ENCODE results near the gene CDK6. TPM values are rescaled to one million over a fixed set of nuclear protein-coding genes. Genes with fewer than 3 reads are reported as not detected.

Gene CDK6
- total and polyA plus RNA-seq, 2 experiments from 2014 or later, result 17.8 to 61.5 TPM

- no peaks in the 10 kb centered on the region for H3K9me3 ChIP-seq (ENCODE audit: low read depth)
- H3F3A ChIP-seq (ENCODE audit: insufficient read depth), result peaks cover 18% of the 10 kb centered on the region
- H3K79me2 ChIP-seq (ENCODE audit: insufficient read depth), result peaks cover 100% of the 10 kb centered on the region
- H3K36me3 ChIP-seq (ENCODE audit: low read depth), result no peaks in the 10 kb centered on the region
- no peak overlapping the region for H3K4me3 ChIP-seq
- TF ChIP-seq EZH2phosphoT487 (IDR thresholded peaks at IDR 0.05; ENCODE audit: insufficient read depth, low read depth) (no peak), EZH2 (IDR thresholded peaks at IDR 0.05; ENCODE audit: insufficient read depth, poor library complexity, severe bottlenecking) (no peak)
- no peak overlapping the region for H3K4me2 ChIP-seq (ENCODE audit: unreplicated experiment)
- no peak overlapping the region for H2AFZ ChIP-seq
- no peaks in the 10 kb centered on the region for H3K27me3 ChIP-seq (replicated peaks; ENCODE audit: insufficient read depth)
- in situ Hi-C loops (cut with MboI), result no loop called here
- H3K9ac ChIP-seq, result no peak overlapping the region
- peaks cover 36% of the 10 kb centered on the region for H3K4me1 ChIP-seq (ENCODE audit: insufficient read depth)
- WGBS, 2 experiments (ENCODE audit: low coverage in 1 of 2, low lambda C conversion rate in 2 of 2, missing lambda C conversion rate in 2 of 2), result 80 to 87% methylated on average over 3 of the region's 3 CpGs
- no peaks in the 10 kb centered on the region for H4K20me1 ChIP-seq (ENCODE audit: insufficient read depth)
- DNase-seq, result no peak
- no peaks in the 10 kb centered on the region for H3K9me2 ChIP-seq (ENCODE audit: insufficient read depth)
- H3K27ac ChIP-seq, result no peak overlapping the region
These were observed 36.7 kb downstream of the CDK6 start for GRCh38 chr7:92799446-92800211.

GRCh38 chr7:92798517-92799249 lies 37.7 kb downstream of the CDK6 start:
- H3K9me2 ChIP-seq (ENCODE audit: insufficient read depth), result no peaks in the 10 kb centered on the region
- no peaks in the 10 kb centered on the region for H4K20me1 ChIP-seq (ENCODE audit: insufficient read depth)
- no peak for TF ChIP-seq EZH2 (IDR thresholded peaks at IDR 0.05; ENCODE audit: insufficient read depth, poor library complexity, severe bottlenecking)
- TF ChIP-seq EZH2phosphoT487 (IDR thresholded peaks at IDR 0.05; ENCODE audit: insufficient read depth, low read depth), result no peak
- no peak overlapping the region for H3K27ac ChIP-seq
- H3K9ac ChIP-seq, result no peak overlapping the region
- in situ Hi-C loops (cut with MboI), result no loop called here
- no peaks in the 10 kb centered on the region for H3K36me3 ChIP-seq (ENCODE audit: low read depth)
- H3K79me2 ChIP-seq (ENCODE audit: insufficient read depth), result peaks cover 100% of the 10 kb centered on the region
- H3K4me1 ChIP-seq (ENCODE audit: insufficient read depth), result peaks cover 38% of the 10 kb centered on the region
- H3K4me2 ChIP-seq (ENCODE audit: unreplicated experiment), result no peak overlapping the region
- H2AFZ ChIP-seq, result no peak overlapping the region
- WGBS, 2 experiments (ENCODE audit: low coverage in 1 of 2, low lambda C conversion rate in 2 of 2, missing lambda C conversion rate in 2 of 2), result 54 to 63% methylated on average over 1 of the region's 1 CpG
- DNase-seq, result no peak
- peaks cover 18% of the 10 kb centered on the region for H3F3A ChIP-seq (ENCODE audit: insufficient read depth)
- no peaks in the 10 kb centered on the region for H3K27me3 ChIP-seq (replicated peaks; ENCODE audit: insufficient read depth)
- H3K4me3 ChIP-seq, result no peak overlapping the region
- H3K9me3 ChIP-seq (ENCODE audit: low read depth), result no peaks in the 10 kb centered on the region

- peak; percentile 50 for DNase-seq
These were observed 38.7 kb downstream of the CDK6 start for GRCh38 chr7:92797693-92798092.

GRCh38 chr7:92797284-92797683 lies 39.1 kb downstream of the CDK6 start:
- Histone ChIP-seq H2AFZ (no peak overlapping the region), H3K9me2 (ENCODE audit: insufficient read depth) (no peaks in the 10 kb centered on the region), H3F3A (ENCODE audit: insufficient read depth) (peaks cover 18% of the 10 kb centered on the region), H3K27me3 (replicated peaks; ENCODE audit: insufficient read depth) (no peaks in the 10 kb centered on the region), H3K4me3 (no peak overlapping the region), H3K36me3 (ENCODE audit: low read depth) (no peaks in the 10 kb centered on the region), H3K4me1 (ENCODE audit: insufficient read depth) (peaks cover 44% of the 10 kb centered on the region), H3K79me2 (ENCODE audit: insufficient read depth) (peaks cover 100% of the 10 kb centered on the region), H3K4me2 (ENCODE audit: unreplicated experiment) (peak overlapping the region; percentile 8), H3K27ac (peak overlapping the region; percentile 24), H3K9ac (no peak overlapping the region), H3K9me3 (ENCODE audit: low read depth) (no peaks in the 10 kb centered on the region), H4K20me1 (ENCODE audit: insufficient read depth) (no peaks in the 10 kb centered on the region)
- WGBS, 2 experiments (ENCODE audit: low coverage in 1 of 2, low lambda C conversion rate in 2 of 2, missing lambda C conversion rate in 2 of 2), result 48 to 50% methylated on average over 1 of the region's 1 CpG
- peak; percentile 29 for DNase-seq
- in situ Hi-C loops (cut with MboI), result no loop called here
- TF ChIP-seq EZH2 (IDR thresholded peaks at IDR 0.05; ENCODE audit: insufficient read depth, poor library complexity, severe bottlenecking), result no peak
- TF ChIP-seq EZH2phosphoT487 (IDR thresholded peaks at IDR 0.05; ENCODE audit: insufficient read depth, low read depth), result no peak

More at GRCh38 chr7:92797693-92798092, 38.7 kb downstream of the CDK6 start:
- Histone ChIP-seq H3K4me2 (ENCODE audit: unreplicated experiment) (peak overlapping the region; percentile 8), H3F3A (ENCODE audit: insufficient read depth) (peaks cover 18% of the 10 kb centered on the region), H2AFZ (no peak overlapping the region), H3K9ac (no peak overlapping the region), H3K27ac (peak overlapping the region; percentile 24), H3K9me2 (ENCODE audit: insufficient read depth) (no peaks in the 10 kb centered on the region), H3K9me3 (ENCODE audit: low read depth) (no peaks in the 10 kb centered on the region), H3K79me2 (ENCODE audit: insufficient read depth) (peaks cover 100% of the 10 kb centered on the region), H4K20me1 (ENCODE audit: insufficient read depth) (no peaks in the 10 kb centered on the region), H3K36me3 (ENCODE audit: low read depth) (no peaks in the 10 kb centered on the region), H3K4me1 (ENCODE audit: insufficient read depth) (peaks cover 44% of the 10 kb centered on the region), H3K27me3 (replicated peaks; ENCODE audit: insufficient read depth) (no peaks in the 10 kb centered on the region), H3K4me3 (no peak overlapping the region)
- in situ Hi-C loops (cut with MboI), result no loop called here
- WGBS, 2 experiments (ENCODE audit: low coverage in 1 of 2, low lambda C conversion rate in 2 of 2, missing lambda C conversion rate in 2 of 2), result 12 to 16% methylated on average over 4 of the region's 4 CpGs
- TF ChIP-seq EZH2 (IDR thresholded peaks at IDR 0.05; ENCODE audit: insufficient read depth, poor library complexity, severe bottlenecking) (no peak), EZH2phosphoT487 (IDR thresholded peaks at IDR 0.05; ENCODE audit: insufficient read depth, low read depth) (no peak)

Data from GM23248 (cell line).